ENCODE data around the gene PLB1.
"Not testable (repeated sequence)": the region's sequence is repeated elsewhere in the genome, so short reads cannot be mapped to it uniquely, and the experiment has no call there.

PLB1 gene

DNA sequence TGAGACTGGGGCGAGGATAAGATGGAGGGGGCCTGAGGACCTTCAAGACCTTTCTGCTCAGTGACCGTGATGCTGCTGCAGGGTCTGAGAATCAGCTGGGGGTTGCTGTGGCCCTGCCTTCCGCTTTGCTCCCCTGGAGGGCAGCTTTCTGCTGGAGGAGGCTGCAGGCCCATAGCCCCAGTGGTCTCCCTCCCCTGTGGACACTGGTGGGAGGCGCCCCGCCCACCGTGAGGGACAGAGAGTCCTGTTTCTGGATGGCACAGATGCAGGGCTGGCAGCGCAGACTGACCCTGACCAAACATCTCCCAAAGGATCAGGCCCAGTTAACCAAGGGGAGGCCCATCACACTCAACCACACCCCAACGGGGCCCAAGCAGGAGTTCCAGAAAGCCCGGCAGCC lies 42.8 kb downstream of the PLB1 start:
- DNase-seq = no peak

DNA sequence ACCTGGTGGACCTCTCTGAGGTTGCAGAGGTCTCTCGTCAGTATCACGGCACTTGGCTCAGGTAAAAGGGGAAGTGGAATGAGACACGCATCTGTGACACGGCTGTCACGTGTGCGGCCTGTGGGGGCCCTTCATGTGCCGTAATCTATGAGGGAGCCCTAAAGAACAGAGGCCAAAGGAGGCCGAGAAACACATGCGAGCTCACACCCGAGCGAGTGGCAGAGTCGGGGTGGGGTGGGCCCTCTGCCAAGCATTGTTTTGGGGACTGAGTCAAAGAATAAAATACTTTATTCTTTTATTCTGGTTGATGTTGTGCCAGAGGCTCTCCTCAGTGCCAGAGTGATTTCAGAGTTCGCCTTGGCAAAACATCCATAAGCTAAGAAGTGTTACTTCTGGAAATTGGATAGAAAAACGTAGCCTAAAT lies 43.3 kb downstream of the PLB1 start:
- no peak for DNase-seq

DNA sequence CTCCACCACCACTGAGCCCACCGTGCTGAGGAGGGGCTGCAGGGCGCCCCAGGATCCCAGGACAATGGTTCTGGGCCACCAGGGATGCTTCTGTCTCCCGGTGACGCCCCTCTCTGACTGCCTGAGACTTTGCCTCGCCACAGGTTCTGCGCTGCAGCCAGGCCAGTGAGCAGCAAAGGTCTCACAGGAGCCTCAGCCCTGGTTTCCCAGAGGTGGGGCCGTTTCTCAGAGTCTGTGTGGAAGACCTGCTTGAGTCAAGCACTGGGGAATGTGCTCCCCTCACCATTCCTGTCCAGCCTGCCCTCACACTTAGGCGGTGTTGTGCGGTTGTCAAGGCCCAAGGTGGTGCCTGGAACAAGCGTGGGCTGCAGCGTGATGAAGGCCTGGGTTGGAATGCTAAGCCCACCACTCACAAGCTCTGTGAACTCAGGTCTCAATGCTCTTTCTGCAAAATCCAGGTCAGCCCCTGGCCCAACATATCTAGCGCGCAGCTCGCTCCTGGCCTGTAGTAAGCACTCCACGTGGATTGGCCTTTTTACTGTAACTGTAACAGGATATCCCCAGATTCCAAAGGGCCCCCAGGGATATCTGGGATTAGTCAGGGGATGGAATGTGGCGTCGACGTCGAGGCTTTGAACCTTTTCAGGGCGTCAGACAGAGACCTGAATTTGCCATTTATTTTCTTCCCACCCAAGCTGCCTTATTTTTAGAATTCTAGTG lies 47.6 kb downstream of the PLB1 start:
- DNase-seq = no peak

DNA sequence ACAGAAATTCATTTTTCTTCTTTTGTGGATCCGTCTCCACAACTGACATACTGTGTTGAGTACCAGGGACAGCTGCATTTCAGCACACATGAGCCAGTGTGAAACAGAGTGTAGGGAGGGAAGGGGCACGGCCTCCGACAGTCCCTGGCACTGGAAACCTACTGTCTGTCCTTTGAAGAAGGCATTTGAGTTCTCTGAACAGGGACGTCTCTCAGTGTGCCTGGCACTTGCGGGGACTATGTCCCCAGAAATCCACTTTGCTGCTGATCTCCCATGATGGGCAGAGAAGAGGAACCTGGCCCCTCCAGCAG lies 48.1 kb downstream of the PLB1 start:
- DNase-seq = no peak

DNA sequence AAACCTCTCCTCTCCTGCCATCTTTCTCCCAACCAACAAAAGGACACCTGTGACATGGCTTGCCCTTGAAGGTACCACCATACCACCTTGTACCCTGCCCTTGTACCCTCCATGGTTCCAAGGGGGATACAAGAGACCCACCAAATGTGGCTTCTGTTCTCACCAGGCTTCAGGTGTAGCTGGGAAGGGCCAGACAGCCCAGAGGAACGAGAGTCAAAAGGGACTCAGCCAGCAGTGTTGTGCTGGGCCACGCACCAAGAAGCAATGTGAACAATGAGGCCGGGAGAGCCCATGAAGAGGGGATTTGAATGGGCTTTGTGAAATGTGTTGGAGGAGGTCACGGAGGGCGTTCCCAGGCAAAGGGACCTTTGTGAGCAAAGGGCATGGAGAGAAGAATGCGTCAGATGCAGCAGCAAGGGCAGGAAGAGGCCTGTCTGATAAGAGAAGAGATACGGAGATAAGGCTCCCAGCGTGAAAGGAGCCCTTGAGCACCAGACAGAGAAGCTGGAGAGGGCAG lies 48.6 kb downstream of the PLB1 start:
- no peak for DNase-seq

DNA sequence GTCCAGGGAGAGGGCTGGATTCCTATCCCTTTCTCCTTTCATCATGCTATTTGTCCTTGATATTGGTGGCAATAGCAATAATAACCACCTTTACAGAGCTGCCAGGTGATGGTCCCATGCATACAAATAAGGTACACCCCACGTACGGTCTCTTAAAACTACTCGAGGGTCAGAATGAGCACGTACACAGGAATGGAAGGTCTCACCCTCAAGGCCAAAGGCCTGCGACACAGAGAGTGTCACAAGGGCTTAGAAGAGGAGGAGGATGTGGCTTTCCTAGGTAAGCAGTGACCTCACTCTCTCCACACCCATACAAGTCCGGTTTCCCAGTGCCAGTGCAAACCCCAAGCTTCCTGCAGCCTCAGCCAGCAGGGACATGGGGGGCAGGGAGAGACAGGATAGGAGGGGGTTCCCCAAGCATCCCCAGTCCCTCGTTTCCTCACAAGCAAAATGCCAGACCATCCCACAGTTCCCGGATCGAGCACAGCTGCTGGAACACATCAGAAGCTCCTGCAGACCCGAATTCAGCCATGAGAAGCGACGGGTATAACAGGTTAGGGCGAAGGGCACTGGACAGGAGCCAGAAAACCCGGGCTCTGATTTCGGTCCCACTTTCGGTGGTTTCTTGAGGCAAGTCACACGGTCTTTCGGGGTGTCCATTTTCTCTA lies 49.2 kb downstream of the PLB1 start:
- peak; percentile 10 for DNase-seq

DNA sequence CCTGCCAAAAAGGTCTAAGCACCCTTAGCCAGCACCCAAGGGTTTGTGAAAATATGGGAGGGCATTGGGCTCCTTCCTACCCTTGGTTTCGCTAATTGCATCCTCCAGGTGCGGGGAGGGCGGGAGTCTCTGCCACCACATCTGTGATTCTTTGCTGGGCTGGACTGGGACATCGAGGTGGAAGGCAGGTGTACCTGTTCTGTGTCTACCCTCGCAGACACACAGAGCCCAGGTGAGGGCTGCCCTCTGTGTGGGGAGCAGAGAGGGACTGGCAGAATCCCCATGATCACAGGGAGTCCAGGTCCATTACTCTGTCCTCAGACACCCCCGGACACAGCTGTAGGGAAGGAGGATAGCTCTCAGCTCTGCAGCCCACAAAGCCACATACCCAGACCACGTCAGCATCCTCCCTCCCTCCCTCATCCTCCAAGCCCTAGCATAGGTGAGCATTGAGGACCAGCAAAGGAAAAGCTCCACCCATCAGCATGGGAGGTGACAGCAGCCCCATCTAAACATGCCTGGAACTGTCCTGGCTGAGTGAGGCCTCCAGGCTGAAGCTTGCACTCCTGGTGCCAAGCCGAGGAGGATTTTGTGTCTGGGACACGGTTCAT lies 49.8 kb downstream of the PLB1 start:
- DNase-seq = no peak

DNA sequence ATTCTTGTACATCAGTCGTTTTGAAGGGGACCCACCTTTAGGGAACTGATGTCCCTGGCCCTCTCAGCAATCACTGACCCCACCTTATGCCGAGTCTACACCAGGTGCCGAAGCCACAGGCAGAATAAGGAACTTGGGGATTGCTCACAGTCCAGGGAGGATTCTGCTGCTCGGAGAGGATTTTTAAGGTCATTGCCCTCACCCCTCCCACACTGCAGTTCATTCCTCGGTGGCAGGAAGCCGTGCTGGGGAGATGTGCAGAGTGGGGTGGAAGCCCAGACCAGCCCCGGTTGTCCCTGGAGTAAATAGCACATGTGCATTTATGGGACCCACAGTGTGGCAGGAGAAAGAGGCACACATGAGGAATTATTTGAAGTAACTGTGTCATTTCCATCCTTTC lies 50.4 kb downstream of the PLB1 start:
- no peak for DNase-seq

DNA sequence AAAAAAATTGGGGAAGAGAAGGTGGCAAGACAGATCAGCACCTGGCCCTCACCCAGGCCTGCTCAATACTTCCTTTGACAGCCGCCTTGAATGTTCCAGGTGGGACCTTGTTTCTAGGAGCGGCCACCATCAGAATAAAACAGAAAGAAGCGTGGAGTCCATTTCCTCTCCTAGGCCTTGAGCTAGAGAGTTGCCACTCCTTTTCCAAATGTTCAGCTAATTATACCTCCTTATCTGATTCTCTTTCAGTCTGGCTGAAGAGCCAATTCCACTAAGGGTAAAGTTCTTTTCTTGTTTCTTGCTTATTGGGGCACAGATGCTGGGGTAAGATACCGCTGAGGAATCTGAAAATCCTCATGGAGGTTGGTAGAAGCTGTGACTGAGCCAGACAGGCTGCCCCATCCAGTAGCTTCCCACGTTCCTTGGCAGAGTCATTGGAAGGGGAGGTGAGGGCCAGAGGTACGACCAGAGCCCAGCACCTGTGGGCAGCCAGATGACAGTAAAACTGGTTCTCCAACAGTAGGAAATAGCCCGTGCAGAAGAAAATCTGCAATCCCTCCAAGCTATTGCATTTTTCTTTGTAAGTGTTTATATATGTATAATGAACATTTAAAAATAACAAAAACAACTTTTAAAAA lies 51.5 kb downstream of the PLB1 start:
- DNase-seq = no peak

DNA sequence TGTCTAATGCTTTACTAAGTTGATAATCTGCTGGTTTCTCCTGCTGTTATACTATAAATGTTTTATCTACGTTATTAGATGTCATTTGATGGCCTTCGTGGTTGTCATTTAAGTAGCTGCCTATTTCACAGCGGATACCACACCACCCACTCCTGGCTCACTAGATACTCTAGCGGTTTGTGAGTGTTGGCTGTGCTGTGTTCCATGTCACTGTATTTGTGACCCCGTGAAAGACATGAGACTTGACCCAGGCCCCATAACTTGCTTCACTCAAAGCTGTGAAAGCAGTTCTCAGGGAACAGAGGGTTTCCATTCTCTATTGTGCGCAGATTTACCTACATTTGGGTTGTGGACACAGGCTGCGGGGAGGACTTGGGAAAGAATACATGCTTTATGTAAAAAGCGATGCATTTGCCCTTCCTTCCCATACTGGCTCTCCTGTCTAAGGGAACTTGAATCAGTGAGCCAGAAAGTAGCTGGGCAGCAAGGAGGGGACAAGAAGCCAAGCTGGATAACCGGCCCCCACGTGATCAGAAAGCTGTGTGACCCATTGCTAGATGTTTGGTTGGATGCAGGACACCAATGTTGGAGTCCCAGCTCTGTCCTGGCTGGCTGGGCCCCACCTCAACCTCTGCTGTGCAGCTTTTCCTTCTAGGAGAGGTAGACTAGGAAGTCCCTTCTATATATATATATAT lies 52.2 kb downstream of the PLB1 start:
- DNase-seq = no peak

DNA sequence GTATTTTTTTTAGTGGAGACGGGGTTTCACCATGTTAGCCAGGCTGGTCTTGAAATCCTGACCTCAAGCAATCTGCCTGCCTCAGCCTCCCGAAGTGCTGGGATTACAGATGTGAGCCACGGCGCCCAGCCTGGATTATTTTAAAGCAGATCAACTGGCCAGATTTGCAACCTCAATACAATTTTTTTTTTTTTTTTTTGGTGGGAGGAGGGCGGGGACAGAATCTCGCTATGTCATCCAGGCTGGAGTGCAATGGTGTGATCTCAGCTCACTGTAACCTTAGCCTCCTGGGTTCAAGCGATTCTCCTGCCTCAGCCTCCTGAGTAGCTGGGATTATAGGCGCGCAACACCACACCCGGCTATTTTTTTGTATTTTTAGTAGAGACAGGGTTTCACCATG lies 54.5 kb downstream of the PLB1 start:
- not testable (repeated sequence) for DNase-seq

DNA sequence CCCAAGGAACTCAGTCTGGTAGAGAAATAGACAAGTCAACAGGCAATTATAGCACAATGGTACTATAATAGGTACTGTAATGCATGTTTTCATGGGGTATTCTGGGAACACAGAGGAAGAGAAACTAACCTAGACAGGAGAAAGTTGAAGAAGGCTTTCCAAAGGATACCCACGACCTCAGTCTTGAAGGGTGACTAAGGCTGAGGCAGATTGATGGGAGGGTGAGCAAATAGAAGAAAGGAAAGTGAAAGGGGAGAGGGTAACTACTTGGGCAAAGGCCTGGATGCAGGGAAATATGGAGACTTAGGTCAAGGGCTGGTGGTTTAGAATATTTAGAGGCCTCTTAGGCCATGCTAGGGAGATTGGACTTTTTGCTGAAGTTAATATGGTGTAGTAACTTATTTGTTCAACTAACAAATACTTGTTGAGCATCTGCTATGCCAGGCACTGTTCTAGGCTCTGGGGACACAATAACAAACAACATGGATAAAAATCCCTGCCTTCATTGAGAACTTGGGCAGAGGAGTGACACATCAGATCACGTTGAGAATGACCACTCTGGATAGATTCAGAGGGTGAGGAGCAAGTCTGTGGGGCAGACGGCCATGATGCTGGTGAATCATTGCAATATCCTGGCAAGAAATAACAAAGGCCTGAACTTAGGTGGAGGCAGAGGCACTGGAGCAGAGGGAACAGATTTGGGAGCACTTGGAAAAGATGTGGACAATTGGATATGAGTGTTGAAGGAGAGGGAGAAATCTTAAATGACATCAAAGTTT lies 56.4 kb downstream of the PLB1 start:
- DNase-seq = peak; percentile 38

DNA sequence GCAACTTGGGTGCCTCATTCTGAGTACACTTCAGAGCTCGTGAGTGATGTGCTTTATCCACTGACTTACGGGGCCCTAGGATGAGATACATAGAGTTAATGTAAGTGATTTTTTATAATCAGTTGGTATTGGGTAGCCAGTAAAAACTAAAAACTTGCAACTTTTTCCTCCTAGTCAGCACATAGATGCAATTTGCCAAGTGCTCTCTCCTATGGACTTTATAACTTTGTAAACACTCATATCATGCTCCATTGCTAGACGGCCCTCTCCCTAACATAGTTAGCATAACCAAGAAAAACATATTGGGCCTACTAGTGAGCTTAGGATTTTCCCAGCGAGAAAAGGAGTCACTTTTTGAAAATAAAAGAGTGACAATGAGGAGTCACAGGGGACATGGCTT lies 60.4 kb downstream of the PLB1 start:
- DNase-seq = no peak

DNA sequence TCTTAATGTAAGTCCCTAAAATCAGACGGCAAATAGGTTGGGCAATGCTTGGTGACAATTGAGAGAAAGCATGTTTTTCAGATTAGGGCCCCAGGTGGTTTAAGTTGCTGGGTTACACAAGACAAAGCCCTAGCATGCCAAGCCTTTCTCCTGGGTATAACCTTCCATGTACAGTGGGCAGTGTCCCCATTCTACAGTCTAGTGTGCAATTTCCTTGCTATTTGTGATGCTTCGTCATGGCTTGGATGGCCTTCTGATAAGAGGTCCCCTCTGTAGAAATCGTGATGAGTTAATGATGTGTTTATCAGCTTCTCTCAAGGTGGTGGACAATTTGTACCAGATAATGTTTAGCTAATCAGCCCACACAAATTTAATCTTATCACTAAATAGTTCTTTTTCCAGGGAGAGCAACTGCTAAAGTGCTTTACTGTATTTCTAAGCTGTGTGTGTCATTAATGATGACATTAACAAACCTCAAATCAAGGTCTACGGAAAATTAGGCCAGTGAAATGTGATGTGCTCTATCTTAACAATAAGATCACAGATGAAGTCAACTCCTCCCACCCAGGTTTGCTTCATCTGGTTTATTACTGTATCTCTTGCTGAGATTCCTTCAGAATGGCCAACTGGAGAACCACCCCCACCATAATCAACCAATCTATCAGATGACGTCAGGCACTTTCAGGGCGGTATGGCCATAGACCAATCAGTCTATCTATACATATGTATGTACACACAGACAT lies 61.7 kb downstream of the PLB1 start:
- DNase-seq = peak; percentile 17

DNA sequence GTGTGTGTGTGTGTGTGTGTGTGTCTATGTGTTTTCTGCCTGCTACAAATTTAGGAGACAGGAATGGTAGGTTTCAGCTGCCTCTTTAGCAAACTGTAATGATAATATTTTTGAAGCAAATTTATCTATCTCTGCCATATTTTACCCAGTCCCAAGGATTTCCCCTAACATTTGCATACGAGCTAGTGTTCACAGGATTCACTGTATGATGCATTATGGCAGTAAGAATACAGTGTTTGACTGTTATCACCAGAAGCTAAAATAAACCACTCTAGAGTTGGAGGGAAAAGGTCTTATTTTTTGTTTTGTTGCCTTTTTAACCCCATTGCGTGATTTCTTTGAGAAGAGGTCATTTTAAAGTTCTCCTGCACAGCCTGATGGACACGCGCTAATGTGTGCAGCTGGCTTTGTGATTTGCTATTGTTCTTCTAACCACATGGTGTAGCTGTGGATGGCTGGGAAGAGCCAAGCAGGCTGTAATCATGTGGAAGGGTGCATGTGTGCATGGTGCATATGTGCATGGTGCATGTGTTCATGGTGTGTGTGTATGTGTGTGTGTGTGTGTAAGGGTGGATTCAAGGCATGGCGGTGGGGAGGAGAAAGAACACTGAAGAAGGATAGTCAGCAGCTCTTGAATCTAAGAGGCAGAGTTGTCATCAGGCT lies 62.4 kb downstream of the PLB1 start:
- no peak for DNase-seq

DNA sequence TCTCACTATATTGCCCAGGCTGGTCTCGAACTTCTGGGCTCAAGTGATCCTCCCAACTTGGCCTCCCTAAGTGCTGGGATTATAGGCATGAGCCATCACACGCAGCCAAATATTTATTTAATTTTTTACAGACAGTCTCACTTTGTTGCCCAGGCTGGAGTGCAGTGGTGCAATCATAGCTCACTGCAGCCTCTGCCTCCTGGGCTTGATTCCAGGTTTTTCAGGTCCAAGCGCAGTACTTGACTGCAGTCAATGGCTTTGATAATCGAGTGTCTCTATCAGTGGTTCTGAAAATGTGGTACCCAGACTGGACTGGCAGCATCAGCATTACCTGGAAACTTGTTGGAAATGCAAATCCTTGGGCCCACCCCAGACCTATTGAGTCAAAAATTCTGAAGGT lies 63.1 kb downstream of the PLB1 start:
- no peak for DNase-seq

DNA sequence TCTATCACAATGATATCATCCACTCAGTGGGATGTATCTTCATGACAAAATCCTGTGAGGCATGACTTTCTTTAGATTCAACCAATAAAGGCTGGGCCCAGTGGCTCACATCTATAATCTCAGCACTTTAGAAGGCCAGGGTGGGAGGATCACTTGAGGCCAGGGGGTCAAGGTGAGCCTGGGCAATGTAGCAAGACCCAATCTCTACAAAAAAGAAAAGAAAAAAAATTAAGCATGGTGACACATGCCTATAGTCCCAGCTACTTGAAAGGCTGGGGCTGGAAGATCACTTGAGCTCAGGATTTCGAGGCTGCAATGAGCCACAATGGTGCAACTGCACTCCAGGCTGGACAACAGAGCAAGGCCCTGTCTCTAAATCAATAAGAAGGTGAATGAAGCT lies 68.0 kb downstream of the PLB1 start:
- no peak for DNase-seq

DNA sequence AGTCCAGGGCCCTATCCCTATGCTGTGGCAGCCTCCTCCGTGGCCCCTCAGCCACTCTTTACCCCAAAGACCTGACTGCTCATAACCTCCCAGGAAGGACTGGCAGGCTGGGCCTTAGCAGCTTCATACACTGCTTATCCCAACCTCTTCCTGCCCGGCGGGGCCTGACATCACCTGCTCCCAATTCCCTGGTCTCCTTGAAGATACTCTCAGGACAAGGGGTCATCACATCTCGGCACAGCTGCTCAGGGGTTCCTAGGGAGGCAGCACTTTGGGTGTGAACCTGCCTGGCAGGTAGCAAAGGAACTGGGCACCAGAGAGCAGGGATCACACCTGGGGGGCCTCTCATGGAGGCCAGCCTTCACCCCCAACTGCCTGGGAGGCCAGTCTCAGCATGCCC lies 68.5 kb downstream of the PLB1 start:
- no peak for DNase-seq

DNA sequence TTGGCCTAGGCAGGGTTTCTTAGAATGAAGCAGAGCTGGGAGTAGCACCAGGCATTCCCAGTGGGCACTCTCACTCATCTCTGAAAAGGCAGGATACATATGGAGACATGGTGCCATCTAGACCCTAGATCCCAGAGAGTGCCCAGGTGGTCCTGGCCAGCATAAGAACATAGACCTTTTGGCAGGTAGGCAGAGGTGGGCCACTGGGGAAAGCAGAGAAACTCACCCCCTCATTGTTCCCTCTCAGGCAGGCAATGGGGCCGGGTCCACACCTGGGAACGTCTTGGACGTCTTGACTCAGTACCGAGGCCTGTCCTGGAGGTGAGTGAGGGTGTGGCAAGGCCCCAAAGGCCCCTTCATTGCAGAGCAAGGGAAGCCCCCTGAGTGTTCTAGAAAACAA lies 69.2 kb downstream of the PLB1 start:
- no peak for DNase-seq

DNA sequence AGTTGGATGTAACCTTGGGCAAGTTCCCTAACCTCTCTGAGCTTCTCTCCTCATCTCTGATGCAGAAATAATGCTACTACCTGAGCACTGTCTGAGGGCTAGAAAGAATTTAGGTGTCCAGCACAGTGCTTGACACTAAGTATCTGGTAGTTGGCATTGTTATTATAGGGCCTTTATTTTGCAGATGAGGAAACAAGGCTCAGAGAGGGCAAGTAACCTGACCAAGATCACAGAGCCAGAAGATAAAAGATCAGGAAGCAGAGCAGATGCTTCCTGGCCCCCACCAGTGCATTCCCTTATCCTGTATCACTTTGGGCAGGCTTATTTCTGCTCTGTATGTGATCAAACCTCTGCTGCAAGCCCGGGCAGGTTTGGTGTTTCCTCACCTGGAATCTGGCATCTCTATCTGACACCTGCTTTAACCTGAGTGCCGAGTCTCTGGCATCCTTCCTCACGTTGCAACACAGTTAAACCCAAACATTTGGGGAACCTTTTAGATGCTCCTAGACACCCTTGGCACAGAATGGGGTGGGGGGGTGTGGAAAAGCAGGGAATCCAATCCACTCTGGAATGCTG lies 69.9 kb downstream of the PLB1 start:
- no peak for DNase-seq

Data from NCI-H226 (cell line).